HG02970 (cell line): ENCODE results near the gene CLPSL1.

Experiments
- ATAC-seq: cut with Tn5 transposase; IDR thresholded peaks from one replicate; pipeline ENCODE4 v1.9.1; 2021; ENCODE audit warnings: mild to moderate bottlenecking, moderate library complexity, moderate number of reproducible peaks; ENCODE audit not compliant: unreplicated experiment, low FRiP score

The CLPSL1 gene

GRCh38 chr6:35794536-35795452 lies 14.0 kb downstream of the CLPSL1 start:
- no peak for ATAC-seq

GRCh38 chr6:35795453-35796071 lies 14.7 kb downstream of the CLPSL1 start:
- ATAC-seq: no peak

GRCh38 chr6:35796236-35796635 lies 15.4 kb downstream of the CLPSL1 start:
- ATAC-seq: no peak

GRCh38 chr6:35797837-35798526 lies 17.2 kb downstream of the CLPSL1 start:
- no peak for ATAC-seq

GRCh38 chr6:35798706-35799105 lies 17.9 kb downstream of the CLPSL1 start:
- no peak for ATAC-seq

- no peak for ATAC-seq
These were observed 20.3 kb downstream of the CLPSL1 start for GRCh38 chr6:35801148-35801547.

- no peak for ATAC-seq
These were observed 24.3 kb downstream of the CLPSL1 start, which contains the start of gene LHFPL5 for GRCh38 chr6:35804996-35805736. TSS of gene LHFPL5 (plus strand) at chr6:35805352. CDS start at chr6:35805671, 319 bp downstream.

GRCh38 chr6:35808688-35809087 lies 27.9 kb downstream of the CLPSL1 start:
- no peak for ATAC-seq

- ATAC-seq: no peak
These were observed 29.0 kb downstream of the CLPSL1 start for GRCh38 chr6:35809809-35810208.

DNA sequence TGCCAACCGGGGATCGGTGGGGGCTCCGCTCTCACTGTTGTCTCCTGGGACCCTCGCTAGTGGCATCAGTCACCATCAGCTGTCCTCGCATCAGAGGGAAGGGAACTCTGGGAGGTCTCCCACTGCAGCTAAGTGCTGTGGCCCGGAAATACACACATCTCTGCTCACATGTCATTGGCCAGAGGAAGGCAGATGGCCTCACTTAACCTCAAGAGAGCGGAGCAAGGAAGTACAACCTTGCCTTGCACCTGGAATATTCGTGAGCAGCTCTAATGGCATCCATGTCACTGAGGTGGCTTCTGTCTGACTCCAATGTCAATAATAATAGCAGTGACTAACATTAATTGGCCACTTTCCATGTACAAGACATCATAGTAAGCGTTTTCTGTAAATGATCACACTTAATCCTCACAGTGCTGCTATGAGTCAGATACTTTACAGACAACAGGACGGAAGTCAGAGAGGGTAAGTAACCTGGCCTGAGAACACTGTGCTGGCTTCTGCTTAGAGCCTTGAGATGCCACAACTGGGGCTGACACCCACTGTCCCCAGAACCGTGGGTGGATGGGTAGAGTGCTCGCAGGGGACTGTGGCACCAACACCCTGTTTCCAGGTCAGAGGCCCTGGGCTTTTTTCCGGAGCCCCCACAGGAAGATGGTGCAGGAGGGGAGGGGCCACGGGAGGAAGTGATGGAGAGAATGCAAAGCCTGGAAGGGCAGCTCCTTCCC lies 30.3 kb downstream of the CLPSL1 start:
- ATAC-seq: no peak

GRCh38 chr6:35811699-35811995 lies 30.8 kb downstream of the CLPSL1 start:
- no peak for ATAC-seq

DNA sequence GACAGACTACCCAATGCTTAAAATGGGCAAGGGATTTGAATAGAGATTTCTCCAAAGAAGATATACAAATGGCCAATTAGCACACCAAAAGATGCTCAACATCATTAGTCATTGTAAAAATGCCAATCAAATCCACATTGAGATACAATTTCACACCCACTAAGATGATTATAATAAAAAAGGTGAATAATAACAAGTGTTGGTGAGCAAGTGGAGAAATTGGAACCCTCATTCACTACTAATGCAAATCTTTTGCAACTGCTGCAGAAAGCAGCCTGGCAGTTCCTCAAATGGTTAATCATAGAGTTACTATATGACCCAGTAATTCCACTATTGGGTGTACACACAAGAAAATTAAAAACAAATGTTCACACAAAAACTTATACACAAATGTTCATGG lies 36.7 kb downstream of the CLPSL1 start:
- no peak for ATAC-seq

- no peak for ATAC-seq
These were observed 42.8 kb downstream of the CLPSL1 start for GRCh38 chr6:35823601-35824000.

GRCh38 chr6:35824552-35825192 lies 43.9 kb downstream of the CLPSL1 start:
- no peak for ATAC-seq

- no peak for ATAC-seq
These were observed 48.5 kb downstream of the CLPSL1 start for GRCh38 chr6:35829306-35829705.

- ATAC-seq: no peak
These were observed 50.6 kb downstream of the CLPSL1 start for GRCh38 chr6:35831257-35832007.

- no peak for ATAC-seq
These were observed 52.7 kb downstream of the CLPSL1 start for GRCh38 chr6:35833536-35833935.
